HG02885 (cell line): Measurements from ENCODE around the gene KCNJ16.

Experiments used
- ATAC-seq: cut with Tn5 transposase; IDR thresholded peaks from one replicate; pipeline ENCODE4 v1.9.1; 2021; ENCODE audit warnings: mild to moderate bottlenecking; ENCODE audit not compliant: unreplicated experiment, poor library complexity

Gene KCNJ16

DNA sequence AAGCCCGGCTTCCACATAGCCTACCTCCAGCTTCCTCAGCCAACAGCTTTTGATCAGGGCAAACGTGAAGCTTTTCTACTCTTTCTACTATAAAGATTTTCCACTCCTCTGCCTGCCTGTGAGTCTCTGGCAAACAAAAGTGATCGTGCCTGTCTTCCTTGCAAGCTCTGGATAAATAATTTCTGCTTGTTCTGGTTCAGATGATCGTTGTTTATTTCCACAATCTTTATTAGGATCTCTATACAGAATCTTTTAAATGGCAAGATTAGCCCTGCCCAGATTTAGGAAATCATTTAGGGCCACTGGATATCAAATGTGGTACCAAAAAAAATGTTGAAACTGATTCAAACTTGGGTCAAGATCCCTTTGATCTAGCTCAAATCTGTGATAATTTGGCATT lies 20.4 kb downstream of the KCNJ16 start:
- ATAC-seq, result no peak

DNA sequence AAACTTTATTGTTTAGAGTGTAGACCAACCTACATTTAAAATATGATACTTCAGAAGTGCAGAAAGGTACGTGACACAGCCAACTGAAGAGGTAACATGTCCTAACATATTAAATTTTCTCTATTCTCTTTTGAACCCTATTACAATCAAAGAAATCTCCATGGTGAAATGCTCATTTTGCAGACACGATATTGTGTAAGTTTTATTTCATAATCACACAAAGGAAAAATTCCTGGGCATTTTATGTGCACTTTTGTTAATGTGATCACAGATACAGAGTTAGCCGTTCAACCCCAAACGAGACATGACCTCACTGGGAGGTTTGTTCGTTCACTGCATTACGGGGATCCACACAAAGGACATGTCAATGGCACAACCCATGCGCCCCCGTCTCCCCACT lies 21.8 kb downstream of the KCNJ16 start:
- no peak for ATAC-seq

DNA sequence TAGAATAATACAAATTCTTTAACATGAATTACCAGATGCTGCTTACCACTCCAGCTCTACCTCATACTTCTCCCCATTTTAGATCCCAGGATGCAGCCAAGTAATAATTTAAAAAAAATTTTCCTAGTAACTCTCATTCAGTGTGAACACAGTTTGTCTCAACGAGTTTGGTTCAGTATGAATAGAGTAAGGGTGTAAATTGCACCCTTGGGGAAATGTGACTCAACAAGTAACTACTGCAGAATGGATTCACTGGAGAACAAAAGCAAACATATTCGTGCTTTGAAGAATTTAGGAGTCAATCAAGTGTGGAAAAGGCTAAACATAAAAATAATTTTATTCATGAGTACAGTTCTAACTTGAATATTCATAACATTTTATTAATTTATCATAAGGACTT lies 23.0 kb downstream of the KCNJ16 start:
- ATAC-seq, result no peak

DNA sequence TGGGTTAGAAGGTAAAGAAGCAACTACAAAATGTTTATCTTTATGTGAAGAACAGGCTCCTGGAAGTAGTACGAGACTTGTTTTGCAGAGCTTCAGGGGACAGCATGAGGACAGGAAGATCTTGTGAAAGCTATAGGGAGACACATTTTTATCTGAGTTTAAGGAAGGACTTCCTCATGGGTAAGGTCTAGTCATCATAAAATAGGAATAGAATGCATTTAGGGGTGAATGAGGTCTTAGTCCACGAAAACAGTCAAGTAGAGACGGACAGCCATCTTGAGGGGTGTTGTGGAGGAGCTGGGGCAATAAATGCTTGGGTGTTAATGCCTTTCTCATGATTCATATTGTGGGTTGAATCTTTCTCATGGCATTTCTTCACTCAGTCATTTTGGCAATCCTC lies 24.3 kb downstream of the KCNJ16 start:
- no peak for ATAC-seq

DNA sequence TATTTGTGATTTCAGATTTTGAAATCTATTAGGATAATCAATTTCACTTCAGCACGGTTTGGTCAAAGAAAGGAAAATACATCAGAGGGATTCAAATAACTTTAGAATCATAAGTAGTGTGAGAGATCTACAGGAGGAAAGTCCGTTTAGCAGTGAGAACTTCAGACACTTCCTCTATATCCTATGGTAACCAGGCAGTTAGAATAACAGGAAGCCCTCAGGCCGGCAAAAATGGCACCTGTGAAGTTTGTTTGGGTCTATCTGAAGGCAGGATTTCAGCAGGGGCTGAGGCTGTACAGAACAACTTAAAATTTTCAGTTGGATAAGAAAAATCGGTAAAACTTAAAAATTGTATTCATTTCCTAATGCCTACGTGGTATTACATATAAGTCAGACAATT lies 24.9 kb downstream of the KCNJ16 start:
- ATAC-seq, result no peak

DNA sequence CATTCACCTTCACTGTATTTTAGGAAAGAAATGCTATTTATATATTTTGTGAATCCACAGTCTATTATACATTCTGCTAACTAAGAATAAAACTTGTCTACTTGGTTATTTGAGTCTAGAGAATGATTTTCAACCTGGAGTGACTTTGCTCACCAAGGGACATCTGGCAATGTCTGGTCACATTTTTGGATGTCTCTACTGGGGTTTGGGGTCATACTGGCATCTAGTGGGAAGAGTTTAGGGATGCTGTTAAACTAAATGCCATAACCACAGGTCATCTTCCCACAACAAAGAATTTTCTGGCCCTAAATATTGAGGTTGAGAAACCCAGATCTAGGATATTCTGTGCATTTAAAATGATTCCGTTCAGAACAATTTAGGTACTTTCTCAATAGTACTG lies 26.0 kb downstream of the KCNJ16 start:
- ATAC-seq, result no peak

DNA sequence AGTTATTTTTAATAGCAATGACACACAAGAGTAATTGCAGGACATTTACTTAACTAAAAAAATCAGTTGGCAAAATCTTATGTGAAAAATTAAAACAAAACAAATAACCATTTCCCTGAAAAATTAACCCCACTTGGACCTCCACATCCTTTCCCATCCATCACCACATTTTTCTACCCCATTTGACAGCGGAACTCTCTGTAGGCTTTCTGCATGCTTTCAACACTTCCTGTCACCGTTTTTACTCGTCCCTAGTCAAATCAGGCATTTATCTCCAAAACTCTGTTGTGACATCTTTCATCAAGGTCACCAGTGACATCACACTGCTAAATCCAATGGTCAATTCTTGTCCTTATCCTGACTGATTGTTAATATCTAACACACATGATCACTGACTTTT lies 27.5 kb downstream of the KCNJ16 start:
- no peak for ATAC-seq

DNA sequence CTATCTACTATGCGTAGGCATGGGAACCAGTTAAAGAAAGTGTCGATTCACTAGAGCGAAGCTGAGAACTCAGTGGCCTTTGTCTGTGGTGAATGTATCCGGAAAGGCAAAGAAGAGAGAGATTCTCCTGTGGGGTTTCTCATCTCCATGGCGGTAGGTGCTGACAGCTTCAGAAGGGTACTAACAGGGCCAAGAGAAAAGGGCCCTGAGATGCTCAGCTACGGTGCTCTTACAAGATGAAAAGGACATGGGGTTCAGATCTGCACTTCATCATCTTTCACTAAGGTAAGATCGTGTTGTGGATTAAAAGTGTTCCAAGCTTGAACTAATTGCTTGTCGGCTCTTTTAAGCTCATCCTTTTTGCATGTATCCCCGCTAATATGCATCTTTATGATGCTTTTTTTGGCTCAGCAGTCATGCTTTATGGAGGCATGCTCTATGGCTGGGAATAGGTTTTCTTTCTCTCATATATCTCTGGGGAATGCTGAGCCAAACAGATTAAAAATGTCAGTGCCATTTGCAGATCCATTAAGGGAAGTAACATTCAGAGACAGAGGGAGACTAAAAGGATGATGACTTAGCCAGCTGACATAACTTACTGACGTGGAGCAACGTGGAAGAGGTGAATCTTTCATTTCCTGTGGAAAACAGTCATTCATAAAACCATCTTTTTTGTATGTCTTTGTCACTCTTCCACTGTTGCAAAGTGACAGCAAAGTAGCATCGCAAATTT lies 29.9 kb downstream of the KCNJ16 start:
- ATAC-seq, result no peak

DNA sequence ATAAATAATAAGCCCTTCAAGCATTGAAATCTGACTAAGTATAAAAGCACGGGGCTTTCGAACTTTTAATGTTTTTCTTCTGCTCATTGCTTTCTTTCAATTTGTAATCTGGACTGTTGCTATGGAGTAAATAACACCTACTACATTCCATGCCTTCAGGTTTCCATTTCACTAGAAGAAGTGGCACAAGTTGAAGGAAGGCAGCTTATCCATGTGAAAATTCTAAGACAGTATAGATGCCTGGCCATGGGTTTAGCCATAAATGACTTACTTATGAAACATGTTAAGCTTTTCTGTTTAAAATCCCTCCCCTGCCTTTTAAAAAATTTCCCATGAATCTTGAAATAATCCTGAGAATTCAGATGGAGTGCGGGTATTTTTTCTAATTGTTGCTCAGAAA lies 30.6 kb downstream of the KCNJ16 start:
- ATAC-seq, result no peak

DNA sequence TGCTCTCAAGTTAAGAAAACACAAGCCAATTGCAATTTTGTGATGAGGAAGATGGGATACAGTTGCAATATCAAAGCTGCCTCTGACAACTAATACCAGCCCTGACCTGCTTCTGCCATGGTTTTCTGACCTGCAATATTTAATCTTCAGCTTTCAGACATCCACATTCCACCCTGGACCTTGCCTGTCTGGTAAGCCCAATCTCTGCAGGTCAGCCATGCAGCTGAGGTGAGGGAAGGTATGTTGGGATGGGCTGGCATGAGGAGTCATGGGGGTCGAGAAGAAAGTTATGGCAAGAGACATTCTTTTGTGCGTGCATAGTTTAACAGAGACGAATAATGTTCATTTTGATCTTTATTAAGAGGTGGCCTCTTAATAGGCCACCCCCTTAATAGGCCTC lies 31.5 kb downstream of the KCNJ16 start:
- ATAC-seq, result no peak

DNA sequence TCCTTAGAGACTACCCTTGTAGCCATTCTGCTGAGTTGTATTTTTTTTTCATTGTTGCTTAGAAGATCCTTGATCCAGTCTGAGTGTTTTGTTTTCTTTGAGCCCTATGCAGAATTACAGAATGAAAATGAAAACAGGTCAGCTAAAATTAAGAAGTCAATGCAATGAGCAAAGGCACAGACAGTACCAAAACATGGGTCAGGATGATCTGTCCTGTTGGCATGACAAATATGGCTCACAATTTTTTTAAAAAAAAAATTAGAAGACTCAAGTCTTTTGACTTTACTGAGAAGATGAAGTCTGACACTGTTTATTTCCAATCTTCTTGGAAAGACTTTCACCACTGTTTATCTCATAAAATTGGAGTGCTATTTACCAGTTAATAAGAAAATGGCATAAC lies 32.4 kb downstream of the KCNJ16 start:
- no peak for ATAC-seq

DNA sequence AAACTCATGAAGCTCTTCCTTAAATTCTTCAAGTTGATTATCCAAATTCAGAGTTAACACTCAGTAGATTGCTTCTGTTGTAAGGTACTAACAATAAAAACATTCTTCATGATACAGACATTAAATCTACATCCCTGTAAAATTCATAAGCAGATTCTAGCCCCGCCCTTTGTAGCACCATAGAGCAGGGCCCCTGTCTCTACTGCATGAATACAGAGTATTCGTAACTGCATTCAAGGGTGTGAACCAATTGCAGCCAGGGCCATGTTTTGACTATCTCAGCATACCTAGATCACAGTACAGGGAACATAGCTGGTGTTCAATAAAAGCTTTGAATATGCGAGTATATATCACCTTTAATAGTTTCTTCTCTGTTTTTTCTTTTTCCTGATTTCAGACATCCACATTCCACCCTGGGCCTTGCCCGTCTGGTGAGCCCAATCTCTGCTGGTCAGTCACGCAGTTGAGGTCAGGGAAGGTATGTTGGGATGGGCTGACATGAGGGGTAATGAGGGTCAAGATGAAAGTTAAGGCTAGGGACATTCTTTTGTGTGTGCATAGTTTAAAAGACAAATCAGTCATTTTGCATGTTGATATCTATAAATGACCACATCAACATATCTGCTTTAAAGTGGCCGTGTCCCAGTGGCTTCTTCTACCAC lies 33.0 kb downstream of the KCNJ16 start:
- no peak for ATAC-seq

DNA sequence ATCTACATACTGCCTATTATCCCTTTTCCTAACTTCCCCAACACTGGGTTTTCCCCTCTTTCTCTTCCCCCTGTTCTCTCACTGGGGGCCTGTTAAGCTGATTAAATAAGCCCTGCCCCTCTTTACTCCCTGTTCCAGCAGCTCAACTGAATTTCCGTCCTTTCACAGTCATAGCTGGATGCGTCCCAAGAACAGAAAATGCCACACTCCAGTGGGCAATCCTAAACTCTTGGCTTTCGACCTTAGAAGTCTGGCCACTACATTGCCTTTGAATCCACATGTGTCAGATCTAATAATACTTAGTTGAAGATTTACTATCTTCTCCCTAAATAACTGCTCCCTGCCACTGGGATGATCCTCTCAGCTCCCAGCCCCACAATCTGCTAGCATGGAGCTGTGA lies 34.5 kb downstream of the KCNJ16 start:
- no peak for ATAC-seq

DNA sequence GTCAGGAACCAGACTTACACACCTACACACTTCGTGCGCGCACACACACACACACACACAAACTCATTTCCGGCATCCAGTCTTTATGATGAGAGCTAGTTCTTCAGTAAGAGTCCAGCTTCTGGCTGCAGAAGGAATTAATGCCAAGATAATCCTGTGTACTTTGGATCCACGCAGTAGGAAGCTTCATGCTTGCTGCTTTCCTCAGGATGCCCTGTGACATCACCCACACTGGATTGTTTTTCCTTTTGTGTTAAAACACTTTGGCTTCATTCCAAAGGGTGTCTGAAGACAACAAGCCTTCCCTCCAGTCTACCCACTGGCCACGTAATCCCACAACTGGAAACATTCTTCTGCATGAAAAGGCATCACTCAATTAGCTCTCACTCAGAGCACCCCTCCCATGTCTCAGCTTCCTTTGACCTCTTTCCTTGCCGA lies 35.4 kb downstream of the KCNJ16 start:
- no peak for ATAC-seq

DNA sequence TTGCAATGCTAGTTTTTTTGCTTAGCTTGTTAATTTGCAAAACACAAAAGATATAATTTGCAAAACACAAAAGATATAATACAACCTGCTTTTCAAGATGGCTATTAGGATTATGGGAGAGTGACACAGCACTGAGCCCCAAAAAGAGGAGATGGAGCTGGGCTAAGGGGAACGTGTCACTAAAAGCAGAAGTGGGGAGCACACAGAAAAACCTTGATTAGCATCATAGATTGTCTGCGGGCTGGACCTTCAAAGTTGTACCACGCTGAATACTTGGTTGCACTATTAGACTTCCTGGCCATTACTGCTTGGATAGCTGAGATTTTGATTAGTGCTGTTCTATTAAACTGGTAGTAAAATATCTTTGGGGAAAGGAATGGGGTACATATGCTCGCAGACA lies 36.2 kb downstream of the KCNJ16 start:
- ATAC-seq, result no peak

DNA sequence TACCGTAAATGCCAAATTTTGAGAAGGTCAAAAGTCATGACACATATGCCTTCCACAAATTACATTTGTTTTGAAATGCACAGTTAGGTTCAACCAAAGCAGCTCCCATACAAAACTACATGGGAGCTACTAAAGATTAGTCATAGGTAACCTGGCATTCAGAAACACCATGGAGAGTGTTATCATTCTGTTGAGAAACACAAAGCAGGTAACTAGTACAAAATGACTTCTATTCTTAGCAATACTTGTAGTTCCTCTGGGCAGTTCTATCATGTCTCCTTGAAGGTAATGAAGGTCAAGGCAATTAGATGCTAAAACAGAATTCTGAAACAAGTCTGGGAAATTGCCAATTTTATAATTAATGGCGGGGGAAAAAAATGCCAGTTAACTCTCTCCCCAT lies 39.4 kb downstream of the KCNJ16 start:
- no peak for ATAC-seq

DNA sequence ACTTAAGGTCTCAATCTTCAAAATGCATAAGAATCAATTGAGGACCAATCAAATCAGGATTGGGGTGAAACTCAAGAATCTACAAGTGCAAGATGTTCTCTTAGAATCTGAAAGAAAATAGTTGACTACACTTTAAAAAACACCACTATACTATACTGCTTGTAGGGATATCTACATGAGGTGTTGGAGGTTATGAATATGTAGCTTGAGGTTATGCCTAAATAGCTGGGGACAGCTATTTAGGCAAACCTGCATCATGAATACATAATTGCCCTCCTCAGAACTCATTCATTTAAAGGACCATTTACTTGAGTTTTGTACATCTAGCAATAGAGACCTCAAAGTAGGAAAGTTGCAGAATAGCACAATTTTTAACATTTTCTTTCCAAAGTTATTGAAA lies 40.1 kb downstream of the KCNJ16 start:
- ATAC-seq, result no peak

DNA sequence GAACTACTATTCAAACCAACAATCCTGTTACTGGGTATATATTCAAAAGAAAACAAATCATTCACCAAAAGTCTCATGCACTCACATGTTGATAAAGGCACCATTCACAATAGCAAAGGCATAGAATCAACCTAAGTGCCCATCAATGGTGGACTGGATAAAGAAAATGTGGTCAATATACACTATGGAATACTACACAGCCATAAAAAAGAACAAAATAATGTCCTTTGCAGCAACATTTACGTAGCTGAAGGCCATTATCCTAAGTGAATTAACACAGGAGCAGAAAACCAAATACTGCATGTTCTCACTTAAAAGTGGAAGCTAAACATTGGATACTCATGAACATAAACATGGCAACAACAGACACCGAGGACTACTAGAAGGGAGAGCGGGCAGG lies 41.9 kb downstream of the KCNJ16 start:
- ATAC-seq, result no peak

DNA sequence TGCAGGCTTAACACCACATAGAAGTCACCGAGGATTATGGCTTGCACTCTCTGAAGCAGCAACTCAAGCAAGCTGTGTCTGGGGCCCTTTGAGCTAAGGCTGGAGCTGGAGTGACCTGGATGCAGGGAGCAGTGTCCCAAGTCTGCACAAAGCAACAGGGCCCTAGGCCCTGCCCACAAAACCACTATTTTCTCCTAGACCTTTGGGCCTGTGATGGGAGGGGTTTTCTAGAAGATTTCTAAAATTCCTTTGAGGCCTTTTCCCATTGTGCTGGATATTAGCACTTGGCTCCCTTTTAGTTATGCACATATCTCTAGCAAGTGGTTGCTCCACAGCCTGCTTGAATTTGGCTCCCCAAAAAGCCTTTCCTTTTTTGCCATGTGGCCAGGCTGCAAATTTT lies 44.5 kb downstream of the KCNJ16 start:
- no peak for ATAC-seq

DNA sequence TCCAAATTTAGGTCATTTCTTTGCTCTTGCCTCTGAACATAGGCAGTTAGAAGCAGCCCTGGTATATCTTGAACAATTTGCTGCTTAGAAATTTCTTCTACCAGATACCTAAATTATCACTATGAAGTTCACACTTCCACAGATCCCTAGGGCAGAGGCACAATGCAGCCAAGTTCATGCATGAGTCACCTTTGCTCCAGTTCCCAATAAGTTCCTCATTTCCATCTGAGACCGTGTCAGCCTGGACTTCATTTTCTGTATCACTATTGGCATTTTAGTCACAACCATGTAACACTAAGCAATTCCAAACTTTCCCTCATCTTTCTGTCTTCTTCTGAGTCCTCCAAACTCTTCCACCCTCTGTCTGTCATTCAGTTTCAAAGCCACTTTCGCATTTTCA lies 45.0 kb downstream of the KCNJ16 start:
- ATAC-seq, result no peak

DNA sequence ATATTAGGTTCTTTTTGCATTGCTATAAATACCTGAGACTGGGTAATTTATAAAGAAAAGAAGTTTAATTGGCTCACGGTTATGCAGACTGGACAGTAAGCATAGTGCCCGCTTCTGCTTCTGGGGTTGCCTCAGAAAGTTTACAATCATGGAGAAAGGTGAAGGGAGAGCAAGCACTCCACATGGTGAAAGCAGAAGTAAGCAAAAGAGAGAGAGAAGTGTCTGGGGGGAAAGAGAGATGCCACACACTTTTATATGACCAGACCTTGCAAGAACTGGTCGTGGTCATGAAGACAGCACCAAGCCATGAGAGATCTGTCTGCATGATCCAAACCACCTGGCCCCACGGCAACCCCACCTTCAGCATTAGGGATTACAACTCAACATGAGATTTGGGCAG lies 45.4 kb downstream of the KCNJ16 start:
- ATAC-seq, result no peak

DNA sequence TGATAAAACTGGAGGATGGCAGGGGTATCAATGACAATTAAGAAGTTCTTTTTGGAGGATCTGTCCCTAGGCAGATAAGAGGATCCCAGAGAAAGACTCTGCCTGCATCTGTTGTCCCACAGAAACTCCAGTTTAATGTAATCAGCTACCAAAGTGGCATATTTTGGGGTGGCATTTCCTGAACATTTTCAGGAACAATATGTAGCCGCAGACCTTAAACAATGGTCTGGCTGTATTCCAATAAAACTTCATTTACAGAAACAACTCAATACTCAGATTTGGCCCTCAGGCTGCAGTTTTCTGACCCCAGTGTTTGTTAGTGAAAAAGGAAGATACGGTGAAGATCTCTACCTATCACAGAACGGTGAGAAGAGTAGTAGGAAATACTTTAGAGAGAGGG lies 46.1 kb downstream of the KCNJ16 start:
- ATAC-seq, result no peak
